WTC11 (cell line): ENCODE data around the gene NTN5.

ENCODE experiments used
- ATF3 ChIP-seq: sonication (generic); formaldehyde crosslinking; conservative IDR thresholded peaks from 2 replicates; pipeline ENCODE4 v1.8.1; 2022; ENCODE audit warnings: mild to moderate bottlenecking, missing genetic modification reagents
- CREB1 ChIP-seq: sonication (generic); formaldehyde crosslinking; IDR thresholded peaks from 2 replicates; pipeline ENCODE4 v1.8.0; 2023; ENCODE audit warnings: mild to moderate bottlenecking, missing genetic modification reagents
- MAX ChIP-seq: sonication (generic); formaldehyde crosslinking; IDR thresholded peaks from 2 replicates; pipeline ENCODE4 v1.8.0; 2022; ENCODE audit warnings: mild to moderate bottlenecking, missing genetic modification reagents
- ZNF263 ChIP-seq: sonication (generic); formaldehyde crosslinking; IDR thresholded peaks from 2 replicates; pipeline ENCODE4 v1.8.1; 2022; ENCODE audit warnings: low read depth, mild to moderate bottlenecking, moderate library complexity, missing genetic modification reagents
- TF ChIP-seq, protein P1 (sequence below): fragments of 200-600 bp; IDR thresholded peaks from 2 replicates; pipeline ENCODE4 v1.8.0; 2022; ENCODE audit warnings: antibody characterized with exemption

- TF ChIP-seq, protein P1, sequence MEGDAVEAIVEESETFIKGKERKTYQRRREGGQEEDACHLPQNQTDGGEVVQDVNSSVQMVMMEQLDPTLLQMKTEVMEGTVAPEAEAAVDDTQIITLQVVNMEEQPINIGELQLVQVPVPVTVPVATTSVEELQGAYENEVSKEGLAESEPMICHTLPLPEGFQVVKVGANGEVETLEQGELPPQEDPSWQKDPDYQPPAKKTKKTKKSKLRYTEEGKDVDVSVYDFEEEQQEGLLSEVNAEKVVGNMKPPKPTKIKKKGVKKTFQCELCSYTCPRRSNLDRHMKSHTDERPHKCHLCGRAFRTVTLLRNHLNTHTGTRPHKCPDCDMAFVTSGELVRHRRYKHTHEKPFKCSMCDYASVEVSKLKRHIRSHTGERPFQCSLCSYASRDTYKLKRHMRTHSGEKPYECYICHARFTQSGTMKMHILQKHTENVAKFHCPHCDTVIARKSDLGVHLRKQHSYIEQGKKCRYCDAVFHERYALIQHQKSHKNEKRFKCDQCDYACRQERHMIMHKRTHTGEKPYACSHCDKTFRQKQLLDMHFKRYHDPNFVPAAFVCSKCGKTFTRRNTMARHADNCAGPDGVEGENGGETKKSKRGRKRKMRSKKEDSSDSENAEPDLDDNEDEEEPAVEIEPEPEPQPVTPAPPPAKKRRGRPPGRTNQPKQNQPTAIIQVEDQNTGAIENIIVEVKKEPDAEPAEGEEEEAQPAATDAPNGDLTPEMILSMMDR, result no peak
- TF ChIP-seq ATF3 (CRISPR knock-in tag), result no peak
- no peak for TF ChIP-seq CREB1
- no peak for TF ChIP-seq ZNF263
- TF ChIP-seq MAX (CRISPR knock-in tag), result no peak
These were observed at the start of gene NTN5 for GRCh38 chr19:48672994-48673393.
